ENCODE data around the gene CAMTA1. TPM values are rescaled to one million over a fixed set of nuclear protein-coding genes. Genes with fewer than 3 reads are reported as not detected.

Gene CAMTA1
- total RNA-seq, 1 experiment from 2014 or later, result 69.5 TPM

DNA sequence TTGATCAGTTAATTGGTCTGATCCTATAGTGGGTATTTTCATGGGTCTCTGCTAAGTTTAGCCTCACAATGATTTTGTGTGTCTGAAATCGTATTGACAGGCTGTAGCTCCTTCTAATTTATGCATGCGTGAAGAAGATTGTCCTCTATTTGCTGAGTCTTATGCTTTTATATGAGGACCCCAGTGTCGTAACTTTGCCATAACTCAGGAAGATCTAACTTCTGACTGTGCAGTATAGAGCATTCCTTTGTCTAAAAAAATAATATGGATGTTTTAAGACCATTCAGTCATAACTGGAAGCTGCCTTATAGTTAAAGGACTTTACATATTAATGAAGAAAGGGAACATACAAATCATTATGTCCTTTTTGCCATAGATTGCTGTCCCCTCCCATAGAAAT, 73.3 kb downstream of the CAMTA1 start:
- Histone ChIP-seq H3K36me3 (ENCODE audit: control insufficient read depth in 1 of 2, insufficient read depth in 2 of 2, low read length in 2 of 2) (no peaks in the 10 kb centered on the region), H4K20me1 (ENCODE audit: insufficient read depth) (no peaks in the 10 kb centered on the region; the same call in 1 of the 2 replicates), H3K4me2 (ENCODE audit: low read length) (no peak overlapping the region), H3K9ac (ENCODE audit: low read length) (no peak overlapping the region), H2AFZ (ENCODE audit: low read depth, low read length, poor library complexity, severe bottlenecking) (no peak overlapping the region), H3K27me3 (ENCODE audit: insufficient read depth, low read length) (no peaks in the 10 kb centered on the region), H3K27ac (ENCODE audit: low read depth, low read length) (no peak overlapping the region), H3K79me2 (ENCODE audit: insufficient read depth, low read length) (peaks cover 7% of the 10 kb centered on the region; the same call in 1 of the 2 replicates), H3K4me1 (ENCODE audit: control insufficient read depth in 1 of 2, insufficient read depth in 2 of 2, low read length in 2 of 2) (peaks cover 26 to 27% of the 10 kb centered on the region in 2 experiments), H3K4me3 (replicated peaks in 1 of 2; ENCODE audit: low read depth in 1 of 2, low read length in 2 of 2) (no peak overlapping the region), H3K9me2 (ENCODE audit: insufficient read depth) (no peaks in the 10 kb centered on the region), H3K9me3 (ENCODE audit: control insufficient read depth in 1 of 2, insufficient read depth in 1 of 2, low read depth in 1 of 2, low read length in 2 of 2) (no peaks in the 10 kb centered on the region)
- ChIA-PET RAD21 (ENCODE audit: low non-redundant PET in 1 of 2, low total read pairs in 2 of 2, uncharacterized antibody in 2 of 2, unreplicated experiment in 2 of 2) (no interaction called here), CTCF (no interaction called here), POLR2A (no interaction called here)
- intact Hi-C loops (cut with micrococcal nuclease), result no loop called here
- no TSS peak for BruUV-seq (replicated peaks)
- TF ChIP-seq, protein P1, sequence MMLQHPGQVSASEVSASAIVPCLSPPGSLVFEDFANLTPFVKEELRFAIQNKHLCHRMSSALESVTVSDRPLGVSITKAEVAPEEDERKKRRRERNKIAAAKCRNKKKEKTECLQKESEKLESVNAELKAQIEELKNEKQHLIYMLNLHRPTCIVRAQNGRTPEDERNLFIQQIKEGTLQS (IDR thresholded peaks at IDR 0.05), result no peak
- no peak for TF ChIP-seq SP1 (IDR thresholded peaks at IDR 0.05; ENCODE audit: low read depth)
- no peak for TF ChIP-seq SRF (IDR thresholded peaks at IDR 0.05; ENCODE audit: low read depth)
- no peak for TF ChIP-seq RAD21 (IDR thresholded peaks at IDR 0.05; ENCODE audit: low read depth)
- TF ChIP-seq CBX3 (IDR thresholded peaks at IDR 0.05; ENCODE audit: low read depth), result no peak
- no peak for TF ChIP-seq JUND (IDR thresholded peaks at IDR 0.05)
- no peak for TF ChIP-seq ZNF274 (IDR thresholded peaks at IDR 0.05; ENCODE audit: low read depth, low read length)
- TF ChIP-seq POLR2A (IDR thresholded peaks at IDR 0.05; ENCODE audit: borderline replicate concordance, extremely low read depth, insufficient read depth, insufficient read length), result no peak
- TF ChIP-seq TCF7L2 (IDR thresholded peaks at IDR 0.05; ENCODE audit: borderline replicate concordance, extremely low read depth, insufficient read depth, insufficient read length), result no peak
- TF ChIP-seq CEBPB (IDR thresholded peaks at IDR 0.05; ENCODE audit: low read depth), result no peak
- no peak for TF ChIP-seq FOSL1 (IDR thresholded peaks at IDR 0.05; ENCODE audit: low read depth)
- TF ChIP-seq EZH2 (IDR thresholded peaks at IDR 0.05), result no peak
- DNase-seq (ENCODE audit: low read depth, low spot score) (no peak), ATAC-seq (no peak)

Measured in HCT116 (cell line).